Hematopoietic multipotent progenitor cell treated with erythropoietin and hydrocortisone succinate and interleukin-3 and kit ligand, for 4 days (in vitro differentiated cells): Measurements from ENCODE around the gene TREX2.
"Not testable (repeated sequence)": the region's sequence is repeated elsewhere in the genome, so short reads cannot be mapped to it uniquely, and the experiment has no call there.

Experiments
- DNase-seq: peaks from one replicate; pipeline ENCODE4 v3.0.0-alpha.2; 2015

Gene TREX2

GRCh38 chrX:153406011-153406410 lies 39.8 kb downstream of the TREX2 start:
- no peak for DNase-seq

DNA sequence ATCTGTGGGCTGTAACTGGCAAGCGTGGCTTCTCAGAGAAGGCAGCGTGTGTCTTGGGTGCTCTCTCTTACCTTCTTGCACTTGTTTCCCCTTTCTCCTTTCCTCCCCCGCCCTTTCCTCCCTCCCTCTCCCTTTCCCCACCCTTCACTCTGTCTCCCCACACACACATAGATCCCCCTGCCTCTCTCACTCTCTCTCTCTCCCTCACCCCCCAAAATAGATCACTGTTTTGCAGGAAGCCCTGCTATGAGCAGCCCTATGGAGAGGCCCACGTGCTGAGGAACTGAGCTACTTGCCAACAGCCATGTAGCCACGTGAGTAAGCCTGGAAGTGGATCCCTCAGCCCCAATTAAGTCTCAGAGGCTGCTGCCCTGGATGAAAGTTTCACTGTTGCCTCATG lies 40.4 kb downstream of the TREX2 start:
- DNase-seq = no peak

GRCh38 chrX:153404333-153404732 lies 41.5 kb downstream of the TREX2 start:
- DNase-seq = not testable (repeated sequence)

DNA sequence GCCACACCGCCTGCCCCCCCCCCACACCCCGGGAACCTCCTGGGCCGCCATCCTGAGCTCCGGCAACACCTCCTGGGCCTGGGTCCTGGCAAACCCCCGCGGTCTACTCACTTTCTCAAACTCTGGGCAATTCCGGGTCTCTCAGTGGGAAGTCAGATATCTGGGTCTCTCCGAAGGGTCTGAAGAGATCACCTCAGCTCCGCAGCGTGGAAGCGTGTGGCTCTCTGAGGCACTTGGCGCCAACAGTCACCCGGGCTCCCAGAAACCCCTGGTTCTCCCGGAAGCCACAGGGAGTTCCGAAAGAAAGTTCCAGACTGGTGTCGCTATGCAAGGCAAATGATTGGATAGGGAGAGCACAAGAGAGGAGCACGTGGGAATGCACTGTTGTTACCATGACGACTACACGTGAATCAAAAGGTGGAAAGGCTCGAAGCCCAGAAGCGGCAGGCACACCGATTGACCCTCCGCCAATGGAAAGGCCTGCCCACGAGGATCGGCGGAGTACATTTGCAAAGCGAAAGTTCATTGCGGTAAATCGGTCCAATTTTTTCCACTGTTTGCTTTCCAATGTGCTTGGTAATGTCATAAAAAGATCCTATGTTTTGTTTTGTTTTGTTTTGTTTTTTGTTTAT lies 44.6 kb downstream of the TREX2 start, which contains the start of gene PNMA6E:
Gene PNMA6E, minus strand, starts transcription at position 218 of the 632 bp plus-strand sequence. CDS start 2,501 bp downstream, outside the sequence.
- DNase-seq = no peak

- DNase-seq = peak; percentile 66
These were observed 45.4 kb downstream of the TREX2 start for GRCh38 chrX:153400146-153401132.

- DNase-seq = no peak
These were observed 47.4 kb downstream of the TREX2 start for GRCh38 chrX:153398275-153398960.

DNA sequence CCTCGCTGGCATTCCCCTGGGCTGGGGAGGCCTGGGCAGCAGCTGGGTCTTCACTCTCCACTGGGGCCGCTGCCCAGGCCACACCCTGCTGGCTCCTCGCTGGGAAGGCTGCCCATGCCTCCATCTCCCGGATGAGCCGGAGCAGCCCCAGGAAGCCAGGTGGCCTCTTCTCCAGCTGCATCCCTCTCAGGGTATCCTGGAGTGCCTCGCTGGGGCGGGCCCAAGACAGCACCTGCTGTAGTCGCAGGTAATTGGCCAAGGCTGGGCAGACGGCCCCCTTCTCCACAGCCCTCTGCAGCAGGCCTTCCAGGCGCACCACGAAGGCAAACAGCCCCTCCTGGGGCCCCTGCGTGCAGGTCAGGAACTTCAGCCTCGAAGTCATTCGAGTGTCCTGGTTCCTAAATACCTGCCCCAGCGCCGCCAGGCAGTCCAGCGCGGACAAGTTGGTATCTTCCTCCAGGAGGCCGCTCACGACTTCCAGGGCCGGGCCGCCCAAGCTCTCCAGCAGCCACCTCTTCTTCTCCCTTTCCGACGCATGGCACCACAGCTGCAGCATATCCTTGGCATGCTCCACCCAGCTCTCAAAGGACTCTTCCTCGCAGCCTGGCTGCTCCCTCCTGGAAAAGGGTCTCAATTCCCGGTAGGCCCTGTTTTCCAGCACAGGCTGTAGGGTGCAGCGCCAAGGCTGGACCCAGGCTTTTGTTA lies 48.4 kb downstream of the TREX2 start:
- no peak for DNase-seq

GRCh38 chrX:153396320-153397195 lies 49.3 kb downstream of the TREX2 start:
- no peak for DNase-seq

DNA sequence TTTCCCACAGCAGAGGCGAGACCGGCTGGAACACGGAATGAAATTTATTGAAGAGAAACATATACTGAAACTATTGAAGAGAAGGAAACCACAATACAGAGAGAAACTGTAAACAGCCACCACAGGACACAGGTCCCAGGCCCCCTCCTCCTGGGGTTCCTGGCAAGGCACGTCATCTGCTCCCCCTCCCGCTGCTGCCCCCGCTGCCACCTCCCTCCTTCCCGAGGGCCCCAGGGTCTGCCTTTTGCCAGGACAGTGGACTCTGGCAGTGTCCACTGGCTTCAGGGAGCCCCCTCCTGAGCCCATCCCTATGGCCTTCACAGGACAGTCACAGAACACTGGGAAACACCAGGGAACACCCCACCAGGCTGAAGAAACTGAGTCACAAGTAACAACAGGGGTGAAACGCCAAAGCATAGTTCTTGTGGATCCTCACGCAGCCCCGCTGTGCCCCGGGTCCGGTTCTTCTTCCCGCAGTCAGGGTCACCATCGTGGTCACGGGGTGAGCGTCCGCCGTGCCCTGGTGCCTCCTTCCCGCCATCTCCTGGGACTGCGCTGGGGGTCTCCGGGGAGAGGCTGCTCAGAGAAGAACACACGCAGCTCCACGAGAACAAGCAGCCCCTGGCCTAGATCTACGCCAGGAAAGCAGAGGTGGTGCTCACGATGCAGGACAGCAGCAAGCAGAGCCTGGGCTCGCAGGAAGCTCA lies 50.1 kb downstream of the TREX2 start:
- DNase-seq = no peak

DNA sequence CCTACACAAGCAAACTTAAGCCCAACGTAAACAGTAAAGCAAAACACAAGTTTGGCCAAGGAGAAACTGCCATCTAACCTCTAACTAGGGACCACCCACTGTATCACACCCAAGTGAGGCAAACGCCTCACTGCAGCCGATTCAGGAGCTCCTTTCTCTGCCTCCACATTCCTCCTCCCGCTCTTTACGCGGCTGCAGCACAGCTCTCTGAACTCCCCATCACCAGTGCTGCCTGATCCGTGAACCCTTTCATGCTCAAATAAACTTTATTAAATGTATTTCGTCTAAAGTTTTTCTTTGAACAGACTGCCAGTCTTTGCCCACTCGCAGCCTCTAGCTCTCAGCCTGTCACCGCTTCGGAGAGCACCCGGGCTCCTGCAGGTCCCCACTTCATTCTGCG lies 51.2 kb downstream of the TREX2 start:
- no peak for DNase-seq
